ENCODE data around the gene DYRK4. TPM values are rescaled to one million over a fixed set of nuclear protein-coding genes. Genes with fewer than 3 reads are reported as not detected.
A peak's percentile ranks its signal among the peaks of the same experiment; 100 is the strongest.
"Not testable (repeated sequence)": the region's sequence is repeated elsewhere in the genome, so short reads cannot be mapped to it uniquely, and the experiment has no call there.

The DYRK4 gene
- total RNA-seq, result 10 to 100 TPM; 27.0 to 31.3 (median 28.7) TPM
- long read RNA-seq, donor 1, partial matches to known transcripts, result 4 of 11 reads
- long read RNA-seq, donor 1, other reads (novel, unspliced or antisense), result 6 of 11 reads
- long read RNA-seq, donor 2, partial matches to known transcripts, result 10 of 17 reads
- long read RNA-seq, donor 2, other reads (novel, unspliced or antisense), result 5 of 17 reads

- Histone ChIP-seq H3K9me3 (no peaks in the 10 kb centered on the region), H3K4me3 (no peak within 1 kb of the TSS), H3K4me1 (ENCODE audit: low read depth) (peaks cover 12% of the 10 kb centered on the region), H3K36me3 (ENCODE audit: low read depth) (no peaks in the 10 kb centered on the region)
- ATAC-seq, result peak; percentile 100
- peak; percentile 90 to 97 (median 94) for DNase-seq
- intact Hi-C loops (cut with DNase I, micrococcal nuclease), result no loop called here
- TF ChIP-seq, protein P1, sequence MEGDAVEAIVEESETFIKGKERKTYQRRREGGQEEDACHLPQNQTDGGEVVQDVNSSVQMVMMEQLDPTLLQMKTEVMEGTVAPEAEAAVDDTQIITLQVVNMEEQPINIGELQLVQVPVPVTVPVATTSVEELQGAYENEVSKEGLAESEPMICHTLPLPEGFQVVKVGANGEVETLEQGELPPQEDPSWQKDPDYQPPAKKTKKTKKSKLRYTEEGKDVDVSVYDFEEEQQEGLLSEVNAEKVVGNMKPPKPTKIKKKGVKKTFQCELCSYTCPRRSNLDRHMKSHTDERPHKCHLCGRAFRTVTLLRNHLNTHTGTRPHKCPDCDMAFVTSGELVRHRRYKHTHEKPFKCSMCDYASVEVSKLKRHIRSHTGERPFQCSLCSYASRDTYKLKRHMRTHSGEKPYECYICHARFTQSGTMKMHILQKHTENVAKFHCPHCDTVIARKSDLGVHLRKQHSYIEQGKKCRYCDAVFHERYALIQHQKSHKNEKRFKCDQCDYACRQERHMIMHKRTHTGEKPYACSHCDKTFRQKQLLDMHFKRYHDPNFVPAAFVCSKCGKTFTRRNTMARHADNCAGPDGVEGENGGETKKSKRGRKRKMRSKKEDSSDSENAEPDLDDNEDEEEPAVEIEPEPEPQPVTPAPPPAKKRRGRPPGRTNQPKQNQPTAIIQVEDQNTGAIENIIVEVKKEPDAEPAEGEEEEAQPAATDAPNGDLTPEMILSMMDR (IDR thresholded peaks at IDR 0.05), result no peak
Observed at GRCh38 chr12:4562034-4562657, at the start of gene DYRK4. Gene DYRK4 (plus strand): TSS chr12:4562208. CDS start chr12:4562246, 38 bp downstream.

DNA sequence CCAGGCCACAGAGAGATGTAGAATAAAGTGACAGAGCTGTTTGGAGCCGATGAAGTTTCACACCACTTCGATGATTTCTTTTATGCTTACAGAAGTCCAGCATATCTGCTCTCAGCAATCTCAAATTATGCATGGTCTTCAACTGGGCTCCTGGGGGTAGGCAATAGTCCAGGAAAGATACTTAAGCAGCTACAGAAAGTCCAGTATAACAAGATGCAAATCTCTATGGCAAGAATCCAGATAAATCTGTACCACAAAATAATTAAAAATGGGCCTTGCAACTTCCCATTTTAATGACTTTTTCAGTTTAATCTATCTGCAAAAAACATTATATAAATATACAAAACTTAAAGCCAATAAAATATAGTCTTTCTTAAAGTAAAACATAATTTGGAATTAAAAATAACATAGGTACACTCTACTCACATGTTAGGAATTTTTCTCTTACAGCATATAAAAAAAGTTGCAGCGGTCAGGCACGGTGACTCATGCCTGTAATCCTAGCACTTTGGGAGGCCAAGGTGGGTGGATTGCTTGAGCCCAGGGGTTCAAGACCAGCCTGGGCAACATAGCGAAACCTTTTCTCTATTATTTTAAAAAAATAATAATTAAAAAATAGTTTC is 43.8 kb upstream of the DYRK4 start:
- TF ChIP-seq, protein P1 (IDR thresholded peaks at IDR 0.05), result no peak
- intact Hi-C loops (cut with DNase I, micrococcal nuclease), result no loop called here
- Histone ChIP-seq H3K4me3 (no peak overlapping the region), H3K9me3 (no peaks in the 10 kb centered on the region), H3K36me3 (ENCODE audit: low read depth) (no peaks in the 10 kb centered on the region), H3K4me1 (ENCODE audit: low read depth) (no peaks in the 10 kb centered on the region)
- no peak for DNase-seq
- no peak for ATAC-seq

DNA sequence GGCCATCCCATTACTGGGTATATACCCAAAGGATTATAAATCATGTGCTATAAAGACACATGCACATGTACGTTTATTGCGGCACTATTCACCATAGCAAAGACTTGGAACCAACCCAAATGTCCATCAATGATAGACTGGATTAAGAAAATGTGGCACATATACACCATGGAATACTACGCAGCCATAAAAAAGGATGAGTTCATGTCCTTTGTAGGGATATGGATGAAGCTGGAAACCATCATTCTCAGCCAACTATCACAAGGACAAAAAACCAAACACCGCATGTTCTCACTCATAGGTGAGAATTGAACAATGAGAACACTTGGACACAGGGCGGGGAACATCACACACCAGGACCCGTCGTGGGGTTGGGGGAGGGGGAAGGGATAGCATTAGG is 38.6 kb upstream of the DYRK4 start:
- ATAC-seq; H3K9me3 ChIP-seq; H3K4me3 ChIP-seq; DNase-seq; H3K36me3 ChIP-seq (ENCODE audit: low read depth); intact Hi-C loops (cut with DNase I, micrococcal nuclease); H3K4me1 ChIP-seq (ENCODE audit: low read depth): not testable (repeated sequence)

- intact Hi-C loops (cut with DNase I, micrococcal nuclease), result no loop called here
- H3K9me3 ChIP-seq, result no peaks in the 10 kb centered on the region
- ATAC-seq (no peak), DNase-seq (no peak)
- no peaks in the 10 kb centered on the region for H3K4me1 ChIP-seq (ENCODE audit: low read depth)
- no peaks in the 10 kb centered on the region for H3K36me3 ChIP-seq (ENCODE audit: low read depth)
- TF ChIP-seq, protein P1 (IDR thresholded peaks at IDR 0.05), result peak; percentile 12
- H3K4me3 ChIP-seq, result no peak overlapping the region
Observed at GRCh38 chr12:4526923-4527546, 35.0 kb upstream of the DYRK4 start.

GRCh38 chr12:4530160-4530559 is 31.8 kb upstream of the DYRK4 start:
- Histone ChIP-seq H3K4me3 (no peak overlapping the region), H3K36me3 (ENCODE audit: low read depth) (no peaks in the 10 kb centered on the region), H3K9me3 (no peaks in the 10 kb centered on the region), H3K4me1 (ENCODE audit: low read depth) (no peaks in the 10 kb centered on the region)
- no peak for ATAC-seq
- TF ChIP-seq, protein P1 (IDR thresholded peaks at IDR 0.05), result no peak
- no peak for DNase-seq
- intact Hi-C loops (cut with DNase I, micrococcal nuclease), result no loop called here

Measured in mucosa of descending colon (tissue), 3 donors.